Bone marrow (tissue), 2 donors: ENCODE data around the gene IPO13.

ENCODE experiments used
- DNase-seq, 2 donors: peaks; one replicate each; lab custom pipeline; 2025; lab: John Stamatoyannopoulos, UW

Gene IPO13

DNA sequence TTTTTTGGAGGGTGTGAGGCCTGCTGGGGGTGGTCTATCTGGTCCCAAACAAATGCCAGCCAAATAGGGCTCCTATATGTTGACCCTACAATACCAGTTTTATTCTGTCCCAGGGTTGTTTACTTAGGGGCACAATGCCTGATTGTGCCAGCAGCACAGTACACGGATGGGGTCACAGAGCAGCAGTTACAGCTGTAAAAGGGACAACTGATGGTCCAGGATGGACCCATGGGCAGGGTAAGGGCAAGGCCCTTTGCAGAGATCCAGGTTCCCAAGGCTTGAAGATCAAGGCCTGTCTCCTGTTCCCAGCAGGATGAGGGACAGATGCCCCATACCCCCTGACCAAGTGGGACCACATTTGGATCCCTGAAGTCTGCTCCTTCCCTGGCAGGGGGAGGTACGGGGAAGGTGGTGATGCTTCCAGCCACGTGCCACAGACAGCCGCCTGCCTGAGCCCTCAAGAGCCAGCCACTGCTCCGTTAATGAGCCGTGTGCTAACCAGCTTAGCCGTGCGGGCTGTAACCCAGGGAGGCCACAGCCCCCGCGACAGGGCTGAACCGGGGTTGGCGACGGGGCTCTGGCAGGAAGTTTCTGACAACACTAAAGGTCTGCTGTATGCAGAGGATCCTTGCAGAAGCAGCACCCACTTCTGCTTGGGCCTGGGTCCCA lies 66.3 kb downstream of the IPO13 start:
- DNase-seq = peak in 1 of 2 donors; percentile 65

DNA sequence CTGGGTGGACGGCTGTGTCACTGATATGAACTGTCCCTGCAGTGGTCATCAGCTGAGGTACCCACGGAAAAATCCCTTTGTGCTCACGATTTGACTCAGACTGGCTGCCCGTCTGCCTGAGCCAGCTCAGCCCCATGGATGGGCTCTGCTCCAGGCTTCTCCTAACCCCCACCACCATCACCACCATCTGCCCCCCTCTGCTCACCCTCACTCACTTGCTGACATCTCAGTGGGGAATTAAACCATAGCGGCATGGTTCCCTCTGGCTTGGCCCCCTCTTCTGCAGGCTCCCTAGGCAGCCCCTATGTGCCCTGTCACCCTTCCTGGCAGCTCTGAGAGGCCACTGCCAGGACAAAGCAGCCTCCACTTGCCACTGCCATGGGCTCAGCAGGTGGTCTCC lies 67.2 kb downstream of the IPO13 start:
- DNase-seq = no peak

DNA sequence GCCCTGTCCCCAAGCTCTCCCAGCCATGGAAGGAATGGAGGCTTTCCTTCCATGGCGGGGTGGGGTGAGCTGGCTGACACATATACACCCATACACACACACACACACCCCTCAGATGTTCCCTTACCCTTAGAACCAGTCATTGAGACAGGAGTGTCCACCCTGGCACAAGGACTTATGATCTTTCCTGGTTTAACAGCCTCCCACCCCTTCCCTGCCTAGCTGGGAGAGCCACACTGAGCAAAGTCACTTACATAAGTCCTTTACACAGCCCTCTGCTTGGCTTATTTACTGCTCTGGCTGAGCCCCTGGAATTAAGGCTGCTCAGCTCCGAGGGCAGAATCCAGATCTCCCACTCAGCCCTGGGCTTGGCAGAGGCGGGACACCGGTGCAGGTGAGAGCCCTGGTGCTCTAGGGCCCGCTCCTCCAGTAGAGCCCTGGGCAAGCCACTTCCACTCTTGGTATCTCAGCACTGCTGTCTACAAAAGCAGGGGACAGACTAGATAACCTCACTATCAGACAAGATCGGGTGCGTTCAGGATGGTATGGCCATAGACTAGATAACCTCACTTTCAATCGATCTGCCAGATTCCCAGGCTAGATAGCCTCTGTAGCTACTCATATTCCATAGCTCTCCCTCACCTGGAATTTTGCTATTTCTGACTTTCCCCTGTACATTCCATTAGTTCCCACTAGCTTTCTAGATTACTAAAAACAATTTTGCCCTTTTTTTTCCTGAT lies 67.8 kb downstream of the IPO13 start:
- DNase-seq = no peak

DNA sequence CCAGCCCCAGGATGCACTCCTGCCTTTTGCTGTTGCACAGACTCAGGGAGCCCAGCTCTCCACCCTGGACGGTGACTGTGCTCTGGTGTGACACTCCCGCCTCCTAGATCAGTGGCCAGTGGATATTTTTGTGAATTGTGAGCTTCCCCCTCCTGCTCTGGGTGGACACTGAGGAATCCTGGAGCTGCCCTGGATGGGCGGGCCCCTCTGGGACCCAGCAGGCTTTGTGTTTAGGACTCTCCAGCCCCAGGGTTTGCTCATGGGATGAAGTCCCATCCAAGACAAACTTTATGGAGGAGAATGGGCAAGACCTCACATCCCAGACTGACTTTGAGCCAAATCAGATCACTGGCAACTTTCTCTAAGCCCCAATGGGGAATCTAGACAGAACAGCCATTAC lies 68.5 kb downstream of the IPO13 start:
- DNase-seq = no peak

DNA sequence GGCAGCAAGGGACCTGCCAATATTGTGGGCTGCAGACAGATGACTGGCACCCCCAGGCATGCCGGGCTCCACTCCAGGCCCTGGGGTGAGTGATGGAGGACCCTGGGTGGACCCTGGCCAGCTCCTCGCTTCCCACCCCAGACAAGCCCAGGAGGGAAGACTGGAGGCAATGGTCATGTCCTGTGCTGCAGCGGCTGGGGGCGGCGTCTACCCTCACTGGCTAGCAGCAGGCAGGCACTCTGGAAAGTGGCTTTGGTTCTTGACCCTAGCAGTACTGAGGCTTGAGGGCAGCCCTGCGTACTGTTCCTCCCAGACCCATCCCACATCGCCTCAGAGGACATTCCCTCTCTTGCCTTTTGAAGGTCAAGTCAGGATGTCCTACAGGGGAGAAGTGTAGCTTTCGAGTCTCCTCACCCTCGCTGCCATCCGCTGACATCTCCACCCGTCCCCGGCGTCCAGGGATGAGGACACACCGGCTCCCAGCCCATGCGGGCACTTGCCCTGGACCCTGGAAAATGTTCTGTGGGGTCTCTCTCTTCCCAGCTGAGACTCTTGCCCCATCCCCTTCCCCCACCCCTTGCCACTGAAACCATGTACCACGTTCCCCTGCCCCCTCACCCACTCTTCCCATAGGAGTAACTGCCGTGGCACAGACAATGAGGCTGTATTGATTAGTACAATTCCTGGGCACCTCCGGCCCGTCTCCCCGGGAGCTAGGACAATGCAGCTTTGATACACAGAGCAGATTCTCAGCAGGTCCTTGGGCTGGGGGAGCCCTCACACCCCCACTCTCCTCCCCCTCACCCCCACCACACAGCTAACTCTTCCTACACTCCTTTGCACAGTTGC lies 69.5 kb downstream of the IPO13 start:
- no peak for DNase-seq

DNA sequence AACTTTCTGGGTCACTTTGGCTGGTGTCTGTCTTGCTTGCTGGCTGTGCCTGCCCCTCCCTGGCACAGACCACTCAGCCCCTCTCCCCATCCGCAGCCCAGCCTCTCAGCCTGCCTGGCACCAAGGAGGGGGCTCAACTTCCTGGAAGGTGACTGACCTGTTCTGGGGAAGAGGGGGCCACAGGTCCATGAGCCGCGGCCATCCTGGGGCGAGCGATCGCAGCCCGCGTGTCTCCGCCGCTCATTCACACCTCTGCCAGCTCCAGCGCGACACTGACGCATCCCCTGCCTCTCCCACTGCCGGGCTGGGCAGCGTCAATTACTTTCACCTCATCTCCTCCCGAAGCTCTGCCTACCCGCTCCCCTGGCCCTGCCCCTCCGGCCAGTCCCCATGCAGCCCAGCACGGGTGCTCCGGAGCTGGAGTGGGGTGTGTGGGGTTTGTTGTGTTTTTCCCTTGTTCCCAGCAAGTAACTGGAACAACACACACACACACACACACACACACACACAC lies 70.2 kb downstream of the IPO13 start:
- no peak for DNase-seq
